ENCODE measurements around the gene AKR1B1.

AKR1B1 gene

DNA sequence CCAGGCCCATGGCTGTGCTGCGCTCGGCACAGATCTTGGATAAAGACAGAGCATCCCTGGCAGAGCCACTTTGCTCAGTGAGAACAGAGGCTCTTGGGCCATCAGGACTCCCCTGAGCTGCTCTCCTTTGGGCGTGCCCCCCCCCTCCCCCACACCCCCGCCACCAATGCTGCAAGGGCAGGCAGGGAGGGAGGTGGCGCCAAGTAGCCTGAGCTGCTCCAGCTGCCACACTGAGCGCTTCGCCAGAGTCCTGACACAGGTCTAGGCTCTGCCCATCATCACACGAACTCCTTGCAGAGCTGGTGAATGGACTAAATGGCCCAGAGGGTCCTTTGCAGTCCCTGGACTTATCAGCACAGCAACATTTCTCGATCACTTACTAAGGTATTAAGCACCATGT, 12.5 kb downstream of the AKR1B1 start:
- no peaks in the 10 kb centered on the region for H3K36me3 ChIP-seq
- H3K27me3 ChIP-seq = no peaks in the 10 kb centered on the region

DNA sequence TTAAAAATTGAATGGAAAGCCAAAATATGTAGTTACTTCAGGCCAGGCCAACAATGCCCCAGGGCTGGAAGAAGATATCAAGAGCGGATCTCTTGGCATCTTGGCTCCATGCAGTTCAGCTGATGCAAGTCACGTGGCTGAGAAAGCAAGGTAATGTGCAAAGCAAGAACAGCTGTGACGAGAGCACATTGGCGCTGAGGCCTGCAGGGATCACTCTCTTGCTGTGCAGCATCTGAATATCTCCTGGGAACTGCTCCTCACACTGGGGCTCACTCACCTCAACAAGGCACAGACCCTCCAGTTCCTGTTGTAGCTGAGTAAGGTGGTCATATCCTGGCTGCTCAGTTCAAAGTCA, 14.0 kb downstream of the AKR1B1 start:
- H3K36me3 ChIP-seq = no peaks in the 10 kb centered on the region
- H3K4me1 ChIP-seq (ENCODE audit: control insufficient read depth in 1 of 2, insufficient read depth in 1 of 2, low read depth in 1 of 2, low read length in 1 of 2) = no peaks in the 10 kb centered on the region
- H3K27me3 ChIP-seq = no peaks in the 10 kb centered on the region
- TF ChIP-seq, protein P1, sequence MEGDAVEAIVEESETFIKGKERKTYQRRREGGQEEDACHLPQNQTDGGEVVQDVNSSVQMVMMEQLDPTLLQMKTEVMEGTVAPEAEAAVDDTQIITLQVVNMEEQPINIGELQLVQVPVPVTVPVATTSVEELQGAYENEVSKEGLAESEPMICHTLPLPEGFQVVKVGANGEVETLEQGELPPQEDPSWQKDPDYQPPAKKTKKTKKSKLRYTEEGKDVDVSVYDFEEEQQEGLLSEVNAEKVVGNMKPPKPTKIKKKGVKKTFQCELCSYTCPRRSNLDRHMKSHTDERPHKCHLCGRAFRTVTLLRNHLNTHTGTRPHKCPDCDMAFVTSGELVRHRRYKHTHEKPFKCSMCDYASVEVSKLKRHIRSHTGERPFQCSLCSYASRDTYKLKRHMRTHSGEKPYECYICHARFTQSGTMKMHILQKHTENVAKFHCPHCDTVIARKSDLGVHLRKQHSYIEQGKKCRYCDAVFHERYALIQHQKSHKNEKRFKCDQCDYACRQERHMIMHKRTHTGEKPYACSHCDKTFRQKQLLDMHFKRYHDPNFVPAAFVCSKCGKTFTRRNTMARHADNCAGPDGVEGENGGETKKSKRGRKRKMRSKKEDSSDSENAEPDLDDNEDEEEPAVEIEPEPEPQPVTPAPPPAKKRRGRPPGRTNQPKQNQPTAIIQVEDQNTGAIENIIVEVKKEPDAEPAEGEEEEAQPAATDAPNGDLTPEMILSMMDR (IDR thresholded peaks at IDR 0.05) = no peak
- H3K9me3 ChIP-seq = no peaks in the 10 kb centered on the region
- no peak overlapping the region for H3K27ac ChIP-seq
- no peak overlapping the region for H3K4me3 ChIP-seq (ENCODE audit: low read depth in 1 of 2, low read length in 1 of 2)

More for the DNA sequence above, 12.5 kb downstream of the AKR1B1 start:
- no peak overlapping the region for H3K4me3 ChIP-seq (ENCODE audit: low read depth in 1 of 2, low read length in 1 of 2)
- H3K9me3 ChIP-seq = no peaks in the 10 kb centered on the region
- TF ChIP-seq, protein P1 (IDR thresholded peaks at IDR 0.05) = no peak
- no peaks in the 10 kb centered on the region for H3K4me1 ChIP-seq (ENCODE audit: control insufficient read depth in 1 of 2, insufficient read depth in 1 of 2, low read depth in 1 of 2, low read length in 1 of 2)
- H3K27ac ChIP-seq = no peak overlapping the region

DNA sequence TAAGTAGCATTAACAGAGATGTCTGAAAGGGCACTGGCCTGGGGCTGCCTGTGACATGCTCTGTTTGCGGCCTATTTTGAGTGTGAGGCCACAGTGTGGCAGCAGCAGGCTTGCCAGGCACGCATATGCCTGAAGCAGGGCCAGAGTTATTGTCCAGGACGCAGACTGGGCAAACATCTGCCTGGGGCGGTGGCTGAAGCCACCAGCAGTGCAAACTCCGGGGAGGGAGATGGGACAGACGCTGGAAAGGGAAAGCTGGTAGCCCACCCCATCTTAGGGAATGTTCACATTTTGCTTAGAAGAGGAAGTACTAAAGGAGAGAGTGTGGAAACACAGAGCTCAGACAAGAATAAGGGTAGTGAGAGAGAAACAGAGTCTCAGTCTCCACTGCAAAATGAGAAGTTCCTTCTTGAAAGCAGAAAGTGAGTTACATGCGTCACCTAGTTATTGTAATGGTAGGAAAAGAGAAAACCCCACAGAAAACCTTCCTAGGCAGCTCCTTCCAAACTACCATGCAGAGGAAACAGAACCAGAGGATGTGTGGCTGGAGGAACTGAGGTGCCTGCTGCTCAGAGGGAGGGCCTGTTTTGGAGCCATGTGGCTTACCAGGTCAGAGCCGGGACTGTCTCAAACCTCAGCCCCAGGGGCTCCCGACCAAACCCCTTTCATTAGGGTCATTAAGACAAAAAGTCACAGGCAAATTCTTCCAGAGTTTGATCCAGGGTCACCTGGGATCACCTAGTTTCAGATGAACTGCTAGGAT, 14.5 kb downstream of the AKR1B1 start:
- no peaks in the 10 kb centered on the region for H3K27me3 ChIP-seq
- no peaks in the 10 kb centered on the region for H3K4me1 ChIP-seq (ENCODE audit: control insufficient read depth in 1 of 2, insufficient read depth in 1 of 2, low read depth in 1 of 2, low read length in 1 of 2)
- H3K36me3 ChIP-seq = no peaks in the 10 kb centered on the region
- H3K9me3 ChIP-seq = no peaks in the 10 kb centered on the region
- no peak overlapping the region for H3K27ac ChIP-seq
- TF ChIP-seq, protein P1 (IDR thresholded peaks at IDR 0.05) = no peak
- H3K4me3 ChIP-seq (ENCODE audit: low read depth in 1 of 2, low read length in 1 of 2) = no peak overlapping the region

DNA sequence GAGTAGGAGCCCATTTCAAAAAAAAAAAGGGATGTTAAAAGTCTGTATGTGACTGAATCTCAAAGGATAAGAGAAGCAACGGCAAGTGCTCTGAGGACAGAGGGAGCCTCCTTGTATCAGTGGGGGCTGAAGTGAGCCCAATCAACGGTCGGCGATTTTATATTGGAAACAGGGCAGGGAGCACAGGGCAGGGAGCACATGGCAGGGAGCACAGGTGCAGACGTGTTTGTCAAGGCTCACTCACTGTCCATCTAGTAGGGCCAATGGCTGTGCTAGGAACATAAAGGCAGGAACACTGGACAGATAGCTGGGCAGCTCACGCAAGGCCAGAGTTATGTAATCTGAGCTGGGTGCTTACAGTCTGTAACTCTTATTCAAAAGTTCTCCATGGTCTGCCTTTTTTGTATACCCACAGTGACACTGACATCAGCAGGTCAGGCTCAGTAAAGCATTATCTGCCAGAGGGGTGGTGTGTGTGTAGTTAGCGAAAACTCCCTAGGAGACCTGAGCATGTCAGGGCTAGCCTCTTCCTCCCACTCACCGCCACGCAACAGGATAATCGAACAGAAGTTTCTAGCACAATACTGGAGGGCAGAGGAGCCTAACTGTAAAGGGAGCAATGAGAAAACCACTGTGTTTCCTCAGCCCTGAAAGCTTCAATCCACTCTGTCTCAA, 15.4 kb downstream of the AKR1B1 start:
- TF ChIP-seq, protein P1 (IDR thresholded peaks at IDR 0.05) = no peak
- no peaks in the 10 kb centered on the region for H3K36me3 ChIP-seq
- H3K4me1 ChIP-seq (ENCODE audit: control insufficient read depth in 1 of 2, insufficient read depth in 1 of 2, low read depth in 1 of 2, low read length in 1 of 2) = no peaks in the 10 kb centered on the region
- no peak overlapping the region for H3K27ac ChIP-seq
- H3K4me3 ChIP-seq (ENCODE audit: low read depth in 1 of 2, low read length in 1 of 2) = no peak overlapping the region
- H3K9me3 ChIP-seq = no peaks in the 10 kb centered on the region
- H3K27me3 ChIP-seq = no peaks in the 10 kb centered on the region

DNA sequence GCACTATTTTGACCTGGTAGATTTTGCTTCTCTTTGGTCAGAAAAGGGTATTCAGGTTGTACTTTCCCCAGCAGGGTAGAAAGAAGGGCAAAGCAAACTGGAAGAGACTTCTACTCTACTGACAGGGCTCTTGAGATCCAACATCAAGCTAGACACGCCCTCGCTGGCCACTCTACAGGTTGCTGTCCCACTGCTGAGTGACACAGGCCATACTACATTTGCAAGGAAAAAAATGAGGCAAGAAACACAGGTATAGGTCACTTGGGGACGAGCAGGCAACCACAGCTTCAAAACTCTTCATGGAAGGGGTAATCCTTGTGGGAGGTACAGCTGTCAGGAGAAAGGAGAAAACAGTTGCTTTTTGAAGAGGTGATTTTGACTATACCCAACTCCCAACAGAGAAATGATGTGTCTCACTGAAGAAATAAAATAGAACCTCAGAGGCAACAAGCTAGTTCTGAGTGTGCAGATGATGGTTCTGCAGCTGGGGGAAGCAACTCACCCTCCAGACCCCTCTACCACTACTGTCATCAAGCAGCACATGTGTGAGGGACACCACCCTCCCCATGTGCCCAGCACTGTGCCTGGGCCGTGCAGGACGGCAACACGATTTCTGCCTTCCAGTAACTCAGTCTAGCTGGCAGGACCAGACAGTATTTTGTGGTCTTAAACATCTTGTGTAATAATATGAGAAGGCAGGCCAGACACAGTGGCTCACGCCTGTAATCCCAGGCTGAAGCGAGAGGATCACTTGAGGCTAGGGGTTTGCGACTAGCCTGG, 16.3 kb downstream of the AKR1B1 start:
- H3K4me1 ChIP-seq (ENCODE audit: control insufficient read depth in 1 of 2, insufficient read depth in 1 of 2, low read depth in 1 of 2, low read length in 1 of 2) = no peaks in the 10 kb centered on the region
- H3K4me3 ChIP-seq (ENCODE audit: low read depth in 1 of 2, low read length in 1 of 2) = no peak overlapping the region
- H3K27me3 ChIP-seq = no peaks in the 10 kb centered on the region
- H3K36me3 ChIP-seq = no peaks in the 10 kb centered on the region
- H3K9me3 ChIP-seq = no peaks in the 10 kb centered on the region
- no peak overlapping the region for H3K27ac ChIP-seq
- TF ChIP-seq, protein P1 (IDR thresholded peaks at IDR 0.05) = no peak

All from neutrophil (primary cell).